ENCODE measurements around the gene CHD6.

DNA sequence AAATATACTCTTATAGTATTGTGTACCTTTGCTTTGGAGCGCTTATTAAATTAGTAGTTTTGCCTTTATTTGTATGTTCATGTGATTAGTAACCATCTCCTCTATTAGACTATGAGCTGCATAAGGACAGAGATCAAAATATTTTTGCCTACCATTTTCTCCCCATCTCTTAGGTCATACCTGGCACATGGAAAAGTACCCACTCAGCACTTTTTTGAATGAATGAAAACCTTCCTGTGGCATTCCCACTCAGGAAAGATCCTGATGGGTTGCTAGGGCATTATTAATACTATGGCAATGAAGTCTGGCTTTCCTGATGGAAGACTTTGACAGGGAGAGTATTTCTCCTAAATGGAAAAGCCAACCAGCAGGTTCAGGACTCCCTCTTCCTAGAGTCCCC lies 20.3 kb upstream of the CHD6 start:
- no peak for TF ChIP-seq YY1 (IDR thresholded peaks at IDR 0.05; ENCODE audit: insufficient read depth, insufficient read length)
- TF ChIP-seq SUZ12 (IDR thresholded peaks at IDR 0.05; ENCODE audit: extremely low read depth, insufficient read depth, insufficient read length), result no peak

All from NT2/D1 (cell line).